ENCODE measurements around the gene TNFAIP8. TPM values are rescaled to one million over a fixed set of nuclear protein-coding genes. Genes with fewer than 3 reads are reported as not detected.

Gene TNFAIP8
- total and polyA plus RNA-seq, 2 donors (not counting 1 experiment from before 2014, with no cell fraction given): 67.3 to 109 TPM

- ChIA-PET CTCF (interaction anchor here (0.7 to 16.2 kb wide), 9 partner anchors 8 to 339 kb away, joined by 3 to 209 read pairs (median 3); no protein-coding TSS in a partner anchor), POLR2A (interaction anchor here (0.6 kb wide), 1 partner anchor 33 kb away, joined by 5 read pairs; no protein-coding TSS in a partner anchor)
- Mint-ChIP-seq H3K4me1 (peaks cover 91% of the 10 kb centered on the region), H3K27me3 (no peaks in the 10 kb centered on the region), H3K27ac (peak overlapping the region; percentile 93), H3K4me3 (peak overlapping the region; percentile 58), H3K9me3 (ENCODE audit: insufficient read depth) (no peaks in the 10 kb centered on the region)
- Histone ChIP-seq H3K9ac (ENCODE audit: low read length) (peak overlapping the region; percentile 24), H3K4me3 (ENCODE audit: control extremely low read depth in 1 of 5, extremely low read depth in 1 of 5, insufficient read depth in 1 of 5, low read depth in 2 of 5, low read length in 4 of 5) (no peak overlapping the region), H3K79me2 (ENCODE audit: control insufficient read depth, insufficient read depth, low read length) (peaks cover 100% of the 10 kb centered on the region), H4K20me1 (ENCODE audit: control insufficient read depth, insufficient read depth, low read length, poor library complexity, severe bottlenecking) (peaks cover 45% of the 10 kb centered on the region), H2AFZ (ENCODE audit: insufficient read depth, low read depth, low read length, poor library complexity, severe bottlenecking) (no peak overlapping the region), H3K9me3 (ENCODE audit: control extremely low read depth in 1 of 3, control insufficient read depth in 2 of 3, insufficient read depth in 1 of 3, low read length in 2 of 3) (peaks cover 0 to 9% (median 0%) of the 10 kb centered on the region in 3 donors), H3K4me2 (replicated peaks; ENCODE audit: low read depth, low read length, poor library complexity, severe bottlenecking) (peak overlapping the region; percentile 86), H3K27ac (ENCODE audit: low read length in 2 of 2) (peak overlapping the region; percentile 8 to 91), H3K27me3 (replicated peaks in 1 of 4; ENCODE audit: control extremely low read depth in 1 of 4, control insufficient read depth in 3 of 4, insufficient read depth in 4 of 4, low read length in 3 of 4) (no peaks in the 10 kb centered on the region), H3K36me3 (replicated peaks in 1 of 2; ENCODE audit: control extremely low read depth in 1 of 2, control insufficient read depth in 1 of 2, extremely low read depth in 1 of 2, insufficient read depth in 2 of 2, low read length in 1 of 2) (peaks cover 0 to 46% of the 10 kb centered on the region in 2 experiments), H3K4me1 (ENCODE audit: control insufficient read depth in 2 of 2, insufficient read depth in 2 of 2, low read length in 2 of 2) (peaks cover 80 to 82% of the 10 kb centered on the region in 2 donors)
- TF ChIP-seq CTCF (IDR thresholded peaks at IDR 0.05): no peak
- no peak for TF ChIP-seq EZH2 (IDR thresholded peaks at IDR 0.05; ENCODE audit: borderline replicate concordance, insufficient read depth, low read depth, low read length, poor library complexity, severe bottlenecking)
- no peak for ATAC-seq (ENCODE audit: low read depth)
- 91% methylated on average over 5 of the region's 5 CpGs for WGBS (ENCODE audit: insufficient coverage)
- intact Hi-C loops (cut with micrococcal nuclease): no loop called here
- DNase-seq: no peak
Measured at GRCh38 chr5:119360905-119361593, 5.2 kb downstream of the TNFAIP8 start.

GRCh38 chr5:119361594-119362125 lies 5.8 kb downstream of the TNFAIP8 start:
- POLR2A ChIA-PET: interaction anchor here (0.6 kb wide), 1 partner anchor 33 kb away, joined by 5 read pairs; no protein-coding TSS in a partner anchor
- H3K9me3 Mint-ChIP-seq (ENCODE audit: insufficient read depth): no peaks in the 10 kb centered on the region
- ATAC-seq (ENCODE audit: low read depth) (no peak), DNase-seq (no peak)
- no peak overlapping the region for H3K4me3 ChIP-seq (ENCODE audit: control extremely low read depth in 1 of 5, extremely low read depth in 1 of 5, insufficient read depth in 1 of 5, low read depth in 2 of 5, low read length in 4 of 5)
- peaks cover 100% of the 10 kb centered on the region for H3K79me2 ChIP-seq (ENCODE audit: control insufficient read depth, insufficient read depth, low read length)
- H3K9me3 ChIP-seq (ENCODE audit: control extremely low read depth in 1 of 3, control insufficient read depth in 2 of 3, insufficient read depth in 1 of 3, low read length in 2 of 3): peaks cover 0 to 9% (median 0%) of the 10 kb centered on the region in 3 donors
- peak overlapping the region; percentile 8 for H3K9ac ChIP-seq (ENCODE audit: low read length)
- H3K27ac Mint-ChIP-seq: peak overlapping the region; percentile 70
- peak overlapping the region; percentile 35 for H3K4me3 Mint-ChIP-seq
- CTCF ChIA-PET: interaction anchor here (0.7 to 16.2 kb wide), 6 partner anchors 9 to 49 kb away, joined by 3 to 209 read pairs (median 3); no protein-coding TSS in a partner anchor
- intact Hi-C loops (cut with micrococcal nuclease): no loop called here
- H3K4me1 Mint-ChIP-seq: peaks cover 95% of the 10 kb centered on the region
- no peak overlapping the region for H2AFZ ChIP-seq (ENCODE audit: insufficient read depth, low read depth, low read length, poor library complexity, severe bottlenecking)
- H3K27me3 Mint-ChIP-seq: no peaks in the 10 kb centered on the region
- H3K4me1 ChIP-seq (ENCODE audit: control insufficient read depth in 2 of 2, insufficient read depth in 2 of 2, low read length in 2 of 2): peaks cover 86 to 88% of the 10 kb centered on the region in 2 donors
- H3K27ac ChIP-seq (ENCODE audit: low read length in 2 of 2): peak overlapping the region in 1 of 2 donors; percentile 91
- no peak for TF ChIP-seq EZH2 (IDR thresholded peaks at IDR 0.05; ENCODE audit: borderline replicate concordance, insufficient read depth, low read depth, low read length, poor library complexity, severe bottlenecking)
- no peak for TF ChIP-seq CTCF (IDR thresholded peaks at IDR 0.05)
- H3K36me3 ChIP-seq (replicated peaks in 1 of 2; ENCODE audit: control extremely low read depth in 1 of 2, control insufficient read depth in 1 of 2, extremely low read depth in 1 of 2, insufficient read depth in 2 of 2, low read length in 1 of 2): peaks cover 0 to 51% of the 10 kb centered on the region in 2 experiments
- WGBS (ENCODE audit: insufficient coverage): 88% methylated on average over 2 of the region's 2 CpGs
- H3K27me3 ChIP-seq (replicated peaks in 1 of 4; ENCODE audit: control extremely low read depth in 1 of 4, control insufficient read depth in 3 of 4, insufficient read depth in 4 of 4, low read length in 3 of 4): no peaks in the 10 kb centered on the region
- peak overlapping the region; percentile 86 for H3K4me2 ChIP-seq (replicated peaks; ENCODE audit: low read depth, low read length, poor library complexity, severe bottlenecking)
- H4K20me1 ChIP-seq (ENCODE audit: control insufficient read depth, insufficient read depth, low read length, poor library complexity, severe bottlenecking): peaks cover 51% of the 10 kb centered on the region
